ENCODE data around the gene ZNF644.

DNA sequence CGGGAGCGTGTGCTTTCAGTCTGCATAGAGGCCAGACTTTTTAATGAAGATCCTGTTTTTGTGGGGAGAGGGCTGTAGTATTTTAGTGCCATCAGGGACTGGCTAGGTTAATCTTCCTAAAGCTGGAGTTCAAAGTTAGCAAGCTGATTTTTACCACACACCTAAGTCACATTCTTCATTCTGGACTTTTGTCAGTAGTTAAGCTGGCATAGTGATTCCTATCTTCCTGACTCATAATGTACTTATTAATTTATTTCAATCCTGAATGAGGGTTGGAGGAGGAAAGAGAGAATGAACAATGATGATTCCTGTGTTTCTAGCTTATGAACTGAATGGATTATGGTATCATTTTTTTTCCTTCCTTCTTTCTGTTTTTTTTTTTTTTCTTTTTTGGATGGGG, 24.9 kb upstream of the ZNF644 start:
- TF ChIP-seq, protein P1, sequence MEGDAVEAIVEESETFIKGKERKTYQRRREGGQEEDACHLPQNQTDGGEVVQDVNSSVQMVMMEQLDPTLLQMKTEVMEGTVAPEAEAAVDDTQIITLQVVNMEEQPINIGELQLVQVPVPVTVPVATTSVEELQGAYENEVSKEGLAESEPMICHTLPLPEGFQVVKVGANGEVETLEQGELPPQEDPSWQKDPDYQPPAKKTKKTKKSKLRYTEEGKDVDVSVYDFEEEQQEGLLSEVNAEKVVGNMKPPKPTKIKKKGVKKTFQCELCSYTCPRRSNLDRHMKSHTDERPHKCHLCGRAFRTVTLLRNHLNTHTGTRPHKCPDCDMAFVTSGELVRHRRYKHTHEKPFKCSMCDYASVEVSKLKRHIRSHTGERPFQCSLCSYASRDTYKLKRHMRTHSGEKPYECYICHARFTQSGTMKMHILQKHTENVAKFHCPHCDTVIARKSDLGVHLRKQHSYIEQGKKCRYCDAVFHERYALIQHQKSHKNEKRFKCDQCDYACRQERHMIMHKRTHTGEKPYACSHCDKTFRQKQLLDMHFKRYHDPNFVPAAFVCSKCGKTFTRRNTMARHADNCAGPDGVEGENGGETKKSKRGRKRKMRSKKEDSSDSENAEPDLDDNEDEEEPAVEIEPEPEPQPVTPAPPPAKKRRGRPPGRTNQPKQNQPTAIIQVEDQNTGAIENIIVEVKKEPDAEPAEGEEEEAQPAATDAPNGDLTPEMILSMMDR (IDR thresholded peaks at IDR 0.05) = no peak
- TF ChIP-seq ZFX (IDR thresholded peaks at IDR 0.05; ENCODE audit: borderline replicate concordance) = no peak

Measured in 22Rv1 (cell line).